Measurements from ENCODE around the gene P4HA2. TPM values are rescaled to one million over a fixed set of nuclear protein-coding genes. Genes with fewer than 3 reads are reported as not detected.
A peak's percentile ranks its signal among the peaks of the same experiment; 100 is the strongest.

P4HA2 gene
- total and polyA plus RNA-seq, 9 donors, result 40.7 to 71.3 (median 50.5) TPM

- Histone ChIP-seq H3K4me3 (ENCODE audit: low read length) (no peak overlapping the region), H3K4me1 (ENCODE audit: control insufficient read depth, insufficient read depth, low read length) (peaks cover 78% of the 10 kb centered on the region), H3K27ac (ENCODE audit: low read length) (peak overlapping the region; percentile 93), H3K9me3 (replicated peaks; ENCODE audit: control insufficient read depth, low read depth, low read length) (no peaks in the 10 kb centered on the region), H3K36me3 (ENCODE audit: control insufficient read depth, insufficient read depth, low read length) (peaks cover 6% of the 10 kb centered on the region), H3K27me3 (ENCODE audit: control insufficient read depth, insufficient read depth, low read length) (peaks cover 3% of the 10 kb centered on the region)
- WGBS (ENCODE audit: insufficient coverage), result 93% methylated on average over 2 of the region's 3 CpGs
- no peak for DNase-seq
These were observed 5.0 kb downstream of the P4HA2 start for GRCh38 chr5:132222649-132223038.

- Histone ChIP-seq H3K27ac (ENCODE audit: low read length) (peak overlapping the region; percentile 93), H3K9me3 (replicated peaks; ENCODE audit: control insufficient read depth, low read depth, low read length) (no peaks in the 10 kb centered on the region), H3K4me1 (ENCODE audit: control insufficient read depth, insufficient read depth, low read length) (peaks cover 74% of the 10 kb centered on the region), H3K4me3 (ENCODE audit: low read length) (no peak overlapping the region), H3K36me3 (ENCODE audit: control insufficient read depth, insufficient read depth, low read length) (peaks cover 12% of the 10 kb centered on the region), H3K27me3 (ENCODE audit: control insufficient read depth, insufficient read depth, low read length) (peaks cover 3% of the 10 kb centered on the region)
- WGBS (ENCODE audit: insufficient coverage), result 23% methylated on average over 6 of the region's 7 CpGs
- peak; percentile 99 for DNase-seq
These were observed 5.6 kb downstream of the P4HA2 start for GRCh38 chr5:132221781-132222648.

- H3K27me3 ChIP-seq (ENCODE audit: control insufficient read depth, insufficient read depth, low read length), result no peaks in the 10 kb centered on the region
- H3K4me3 ChIP-seq (ENCODE audit: low read length), result no peak overlapping the region
- WGBS (ENCODE audit: insufficient coverage), result 37% methylated on average over 2 of the region's 2 CpGs
- peaks cover 61% of the 10 kb centered on the region for H3K4me1 ChIP-seq (ENCODE audit: control insufficient read depth, insufficient read depth, low read length)
- DNase-seq, result no peak
- H3K36me3 ChIP-seq (ENCODE audit: control insufficient read depth, insufficient read depth, low read length), result peaks cover 14% of the 10 kb centered on the region
- H3K27ac ChIP-seq (ENCODE audit: low read length), result no peak overlapping the region
- no peaks in the 10 kb centered on the region for H3K9me3 ChIP-seq (replicated peaks; ENCODE audit: control insufficient read depth, low read depth, low read length)
These were observed 7.2 kb downstream of the P4HA2 start for GRCh38 chr5:132220491-132220890.

GRCh38 chr5:132219981-132220380 lies 7.7 kb downstream of the P4HA2 start:
- Histone ChIP-seq H3K4me3 (ENCODE audit: low read length) (no peak overlapping the region), H3K9me3 (replicated peaks; ENCODE audit: control insufficient read depth, low read depth, low read length) (no peaks in the 10 kb centered on the region), H3K27me3 (ENCODE audit: control insufficient read depth, insufficient read depth, low read length) (no peaks in the 10 kb centered on the region), H3K27ac (ENCODE audit: low read length) (no peak overlapping the region), H3K4me1 (ENCODE audit: control insufficient read depth, insufficient read depth, low read length) (peaks cover 61% of the 10 kb centered on the region), H3K36me3 (ENCODE audit: control insufficient read depth, insufficient read depth, low read length) (peaks cover 14% of the 10 kb centered on the region)
- WGBS (ENCODE audit: insufficient coverage), result no CpG with 5 or more reads among the region's 1 CpG
- DNase-seq, result no peak

GRCh38 chr5:132219289-132219970 lies 8.2 kb downstream of the P4HA2 start:
- DNase-seq, result no peak
- peaks cover 61% of the 10 kb centered on the region for H3K4me1 ChIP-seq (ENCODE audit: control insufficient read depth, insufficient read depth, low read length)
- H3K27ac ChIP-seq (ENCODE audit: low read length), result no peak overlapping the region
- H3K9me3 ChIP-seq (replicated peaks; ENCODE audit: control insufficient read depth, low read depth, low read length), result no peaks in the 10 kb centered on the region
- peaks cover 18% of the 10 kb centered on the region for H3K36me3 ChIP-seq (ENCODE audit: control insufficient read depth, insufficient read depth, low read length)
- H3K27me3 ChIP-seq (ENCODE audit: control insufficient read depth, insufficient read depth, low read length), result no peaks in the 10 kb centered on the region
- no peak overlapping the region for H3K4me3 ChIP-seq (ENCODE audit: low read length)
- 91% methylated on average over 5 of the region's 6 CpGs for WGBS (ENCODE audit: insufficient coverage)

- Histone ChIP-seq H3K9me3 (replicated peaks; ENCODE audit: control insufficient read depth, low read depth, low read length) (no peaks in the 10 kb centered on the region), H3K27ac (ENCODE audit: low read length) (no peak overlapping the region), H3K4me3 (ENCODE audit: low read length) (no peak overlapping the region), H3K4me1 (ENCODE audit: control insufficient read depth, insufficient read depth, low read length) (peaks cover 57% of the 10 kb centered on the region), H3K36me3 (ENCODE audit: control insufficient read depth, insufficient read depth, low read length) (peaks cover 29% of the 10 kb centered on the region), H3K27me3 (ENCODE audit: control insufficient read depth, insufficient read depth, low read length) (no peaks in the 10 kb centered on the region)
- WGBS (ENCODE audit: insufficient coverage), result 83% methylated on average over 3 of the region's 4 CpGs
- no peak for DNase-seq
These were observed 9.3 kb downstream of the P4HA2 start for GRCh38 chr5:132218321-132218720.

- H3K27me3 ChIP-seq (ENCODE audit: control insufficient read depth, insufficient read depth, low read length), result no peaks in the 10 kb centered on the region
- WGBS (ENCODE audit: insufficient coverage), result 0% methylated on average over 5 of the region's 5 CpGs
- peaks cover 55% of the 10 kb centered on the region for H3K4me1 ChIP-seq (ENCODE audit: control insufficient read depth, insufficient read depth, low read length)
- peaks cover 56% of the 10 kb centered on the region for H3K36me3 ChIP-seq (ENCODE audit: control insufficient read depth, insufficient read depth, low read length)
- no peak overlapping the region for H3K4me3 ChIP-seq (ENCODE audit: low read length)
- no peaks in the 10 kb centered on the region for H3K9me3 ChIP-seq (replicated peaks; ENCODE audit: control insufficient read depth, low read depth, low read length)
- DNase-seq, result peak; percentile 94
- peak overlapping the region; percentile 72 for H3K27ac ChIP-seq (ENCODE audit: low read length)
These were observed 12.3 kb downstream of the P4HA2 start for GRCh38 chr5:132215329-132215728.

GRCh38 chr5:132214491-132214890 lies 13.2 kb downstream of the P4HA2 start:
- Histone ChIP-seq H3K4me1 (ENCODE audit: control insufficient read depth, insufficient read depth, low read length) (peaks cover 53% of the 10 kb centered on the region), H3K4me3 (ENCODE audit: low read length) (no peak overlapping the region)
- WGBS (ENCODE audit: insufficient coverage), result 95% methylated on average over 3 of the region's 4 CpGs

GRCh38 chr5:132213666-132214065 lies 14.0 kb downstream of the P4HA2 start:
- Histone ChIP-seq H3K36me3 (ENCODE audit: control insufficient read depth, insufficient read depth, low read length) (peaks cover 72% of the 10 kb centered on the region), H3K27ac (ENCODE audit: low read length) (no peak overlapping the region), H3K4me1 (ENCODE audit: control insufficient read depth, insufficient read depth, low read length) (peaks cover 58% of the 10 kb centered on the region), H3K9me3 (replicated peaks; ENCODE audit: control insufficient read depth, low read depth, low read length) (no peaks in the 10 kb centered on the region), H3K27me3 (ENCODE audit: control insufficient read depth, insufficient read depth, low read length) (no peaks in the 10 kb centered on the region), H3K4me3 (ENCODE audit: low read length) (no peak overlapping the region)
- DNase-seq, result no peak
- 98% methylated on average over 6 of the region's 7 CpGs for WGBS (ENCODE audit: insufficient coverage)

More at GRCh38 chr5:132214491-132214890, 13.2 kb downstream of the P4HA2 start:
- Histone ChIP-seq H3K27ac (ENCODE audit: low read length) (peak overlapping the region; percentile 72), H3K9me3 (replicated peaks; ENCODE audit: control insufficient read depth, low read depth, low read length) (no peaks in the 10 kb centered on the region), H3K27me3 (ENCODE audit: control insufficient read depth, insufficient read depth, low read length) (no peaks in the 10 kb centered on the region), H3K36me3 (ENCODE audit: control insufficient read depth, insufficient read depth, low read length) (peaks cover 65% of the 10 kb centered on the region)
- no peak for DNase-seq

- H3K27ac ChIP-seq (ENCODE audit: low read length), result no peak overlapping the region
- H3K4me3 ChIP-seq (ENCODE audit: low read length), result no peak overlapping the region
- peaks cover 69% of the 10 kb centered on the region for H3K36me3 ChIP-seq (ENCODE audit: control insufficient read depth, insufficient read depth, low read length)
- peak; percentile 70 for DNase-seq
- H3K9me3 ChIP-seq (replicated peaks; ENCODE audit: control insufficient read depth, low read depth, low read length), result no peaks in the 10 kb centered on the region
- H3K27me3 ChIP-seq (ENCODE audit: control insufficient read depth, insufficient read depth, low read length), result no peaks in the 10 kb centered on the region
- H3K4me1 ChIP-seq (ENCODE audit: control insufficient read depth, insufficient read depth, low read length), result peaks cover 68% of the 10 kb centered on the region
- no CpG with 5 or more reads among the region's 1 CpG for WGBS (ENCODE audit: insufficient coverage)
These were observed 15.9 kb downstream of the P4HA2 start for GRCh38 chr5:132211787-132212186.

Data from muscle of leg (tissue), 11 donors.